Measurements from ENCODE around the gene DCDC2. TPM values are rescaled to one million over a fixed set of nuclear protein-coding genes. Genes with fewer than 3 reads are reported as not detected.
"Not testable (repeated sequence)": the region's sequence is repeated elsewhere in the genome, so short reads cannot be mapped to it uniquely, and the experiment has no call there.

The DCDC2 gene
- total RNA-seq, 2 donors from 2014 or later: 0.12 TPM; not detected in 1

DNA sequence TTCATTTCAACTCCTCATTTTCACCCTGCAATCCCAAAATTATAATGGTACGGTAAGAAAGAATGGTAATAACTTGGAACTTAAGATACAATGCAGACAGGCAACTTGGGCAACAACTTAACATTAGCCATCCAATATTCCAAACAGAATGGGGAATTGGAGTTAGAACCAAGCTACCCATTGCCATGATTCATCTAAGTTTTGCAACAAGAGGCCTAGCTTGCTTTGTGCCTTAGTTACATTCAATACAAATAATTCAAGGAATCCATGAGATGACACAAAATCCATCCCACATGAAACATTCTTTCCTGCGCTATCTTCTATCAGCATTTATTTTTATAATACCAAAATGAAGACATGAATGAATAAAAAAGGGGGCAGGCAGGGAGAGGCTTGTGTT lies 28.4 kb downstream of the DCDC2 start:
- Mint-ChIP-seq H3K36me3 (ENCODE audit: insufficient read depth in 2 of 2) (no peaks in the 10 kb centered on the region), H3K4me3 (no peak overlapping the region), H3K4me1 (ENCODE audit: low read depth) (no peaks in the 10 kb centered on the region), H3K9me3 (no peaks in the 10 kb centered on the region), H3K27me3 (ENCODE audit: low read depth) (no peaks in the 10 kb centered on the region), H3K27ac (no peak overlapping the region)
- ATAC-seq (replicated peaks in 1 of 2) (no peak), DNase-seq (no peak)

DNA sequence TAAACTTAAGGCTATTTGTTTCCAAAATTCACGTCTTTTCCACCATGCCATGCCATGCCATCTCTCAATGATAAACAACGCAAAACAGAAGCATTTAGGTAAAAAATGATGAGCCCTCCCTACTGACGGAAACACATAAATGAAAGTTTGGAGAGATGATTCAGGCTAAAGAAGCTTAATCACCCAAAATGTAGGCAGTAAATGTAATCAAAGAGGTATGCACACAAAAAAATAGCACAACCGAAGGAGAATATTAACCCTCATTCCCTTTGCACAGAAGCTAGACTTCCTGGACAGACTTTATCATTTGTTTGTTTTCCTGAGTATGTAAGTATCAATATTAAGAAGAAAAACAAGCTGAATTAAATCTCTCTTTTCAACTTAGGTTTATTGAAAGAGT lies 28.8 kb downstream of the DCDC2 start:
- H3K36me3 Mint-ChIP-seq (ENCODE audit: insufficient read depth in 2 of 2): no peaks in the 10 kb centered on the region
- no peak for DNase-seq
- H3K27ac Mint-ChIP-seq: no peak overlapping the region
- no peaks in the 10 kb centered on the region for H3K4me1 Mint-ChIP-seq (ENCODE audit: low read depth)
- no peaks in the 10 kb centered on the region for H3K9me3 Mint-ChIP-seq
- no peak for ATAC-seq (replicated peaks in 1 of 2)
- no peak overlapping the region for H3K4me3 Mint-ChIP-seq
- H3K27me3 Mint-ChIP-seq (ENCODE audit: low read depth): no peaks in the 10 kb centered on the region

- H3K4me3 Mint-ChIP-seq: no peak overlapping the region
- H3K4me1 Mint-ChIP-seq (ENCODE audit: low read depth): no peaks in the 10 kb centered on the region
- DNase-seq: no peak
- H3K36me3 Mint-ChIP-seq (ENCODE audit: insufficient read depth in 2 of 2): no peaks in the 10 kb centered on the region
- H3K27me3 Mint-ChIP-seq (ENCODE audit: low read depth): peaks cover 7% of the 10 kb centered on the region
- H3K27ac Mint-ChIP-seq: no peak overlapping the region
- ATAC-seq (replicated peaks in 1 of 2): no peak
- no peaks in the 10 kb centered on the region for H3K9me3 Mint-ChIP-seq
Measured at GRCh38 chr6:24327756-24328155, 30.1 kb downstream of the DCDC2 start.

- Mint-ChIP-seq H3K27me3 (ENCODE audit: low read depth) (peaks cover 7% of the 10 kb centered on the region), H3K4me3 (no peak overlapping the region), H3K27ac (no peak overlapping the region), H3K4me1 (ENCODE audit: low read depth) (no peaks in the 10 kb centered on the region), H3K9me3 (no peaks in the 10 kb centered on the region), H3K36me3 (ENCODE audit: insufficient read depth in 2 of 2) (no peaks in the 10 kb centered on the region)
- ATAC-seq (replicated peaks in 1 of 2) (no peak), DNase-seq (no peak)
Measured at GRCh38 chr6:24325978-24326377, 31.9 kb downstream of the DCDC2 start.

DNA sequence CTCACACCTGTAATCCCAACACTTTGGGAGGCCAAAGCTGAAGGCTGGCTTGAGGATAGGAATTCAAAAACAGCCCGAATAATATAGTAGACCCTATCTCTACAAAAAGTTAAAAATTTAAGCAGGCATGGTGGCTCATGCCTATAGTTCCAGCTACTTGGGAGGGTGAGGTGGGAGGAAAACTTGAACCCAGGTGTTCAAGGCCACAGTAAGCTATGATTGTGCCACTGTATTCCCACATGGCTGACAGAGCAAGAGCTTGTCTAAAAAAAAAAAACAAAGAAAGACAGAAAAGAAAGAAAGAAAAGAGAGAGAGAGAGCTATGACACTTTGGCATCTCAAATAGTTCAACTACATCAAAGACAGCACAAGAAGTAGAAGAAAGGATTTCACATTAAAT lies 33.2 kb downstream of the DCDC2 start:
- Mint-ChIP-seq H3K4me1 (ENCODE audit: low read depth) (no peaks in the 10 kb centered on the region), H3K36me3 (ENCODE audit: insufficient read depth in 2 of 2) (no peaks in the 10 kb centered on the region), H3K9me3 (no peaks in the 10 kb centered on the region), H3K4me3 (no peak overlapping the region), H3K27me3 (ENCODE audit: low read depth) (peaks cover 11% of the 10 kb centered on the region), H3K27ac (no peak overlapping the region)
- no peak for ATAC-seq (replicated peaks in 1 of 2)
- DNase-seq: no peak

- Mint-ChIP-seq H3K4me3 (no peak overlapping the region), H3K4me1 (ENCODE audit: low read depth) (no peaks in the 10 kb centered on the region), H3K27ac (no peak overlapping the region), H3K9me3 (no peaks in the 10 kb centered on the region), H3K36me3 (ENCODE audit: insufficient read depth in 2 of 2) (no peaks in the 10 kb centered on the region), H3K27me3 (ENCODE audit: low read depth) (peaks cover 16% of the 10 kb centered on the region)
- ATAC-seq (replicated peaks in 1 of 2) (no peak), DNase-seq (no peak)
Measured at GRCh38 chr6:24323632-24324337, 34.1 kb downstream of the DCDC2 start.

GRCh38 chr6:24322924-24323323 lies 34.9 kb downstream of the DCDC2 start:
- peaks cover 16% of the 10 kb centered on the region for H3K27me3 Mint-ChIP-seq (ENCODE audit: low read depth)
- no peak for ATAC-seq (replicated peaks in 1 of 2)

DNA sequence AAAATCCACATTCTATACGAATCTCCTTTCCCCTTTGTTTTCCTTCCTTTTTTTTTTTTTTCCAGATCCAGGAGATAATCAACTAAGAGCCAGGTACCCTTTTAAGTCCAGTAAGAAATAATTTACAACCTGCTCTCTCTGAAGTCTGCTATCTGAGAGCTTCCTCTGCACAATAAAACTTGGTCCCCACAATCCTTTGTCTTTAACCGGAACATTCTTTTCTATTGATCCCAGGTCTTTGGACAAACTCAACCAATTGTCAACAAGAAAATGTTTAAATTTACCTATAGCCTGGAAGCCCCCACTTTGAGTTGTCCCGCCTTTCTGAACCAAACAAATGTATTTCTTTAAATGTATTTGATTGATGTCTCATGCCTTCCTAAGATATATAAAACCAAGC lies 35.4 kb downstream of the DCDC2 start:
- not testable (repeated sequence) for H3K4me3 Mint-ChIP-seq; H3K4me1 Mint-ChIP-seq (ENCODE audit: low read depth); H3K36me3 Mint-ChIP-seq (ENCODE audit: insufficient read depth in 2 of 2); H3K27ac Mint-ChIP-seq; H3K9me3 Mint-ChIP-seq; DNase-seq; ATAC-seq (replicated peaks in 1 of 2)
- H3K27me3 Mint-ChIP-seq (ENCODE audit: low read depth): peaks cover 16% of the 10 kb centered on the region

More at GRCh38 chr6:24322924-24323323, 34.9 kb downstream of the DCDC2 start:
- no peak for DNase-seq
- H3K4me1 Mint-ChIP-seq (ENCODE audit: low read depth): no peaks in the 10 kb centered on the region
- H3K9me3 Mint-ChIP-seq: no peaks in the 10 kb centered on the region
- H3K27ac Mint-ChIP-seq: no peak overlapping the region
- H3K36me3 Mint-ChIP-seq (ENCODE audit: insufficient read depth in 2 of 2): no peaks in the 10 kb centered on the region
- H3K4me3 Mint-ChIP-seq: no peak overlapping the region

DNA sequence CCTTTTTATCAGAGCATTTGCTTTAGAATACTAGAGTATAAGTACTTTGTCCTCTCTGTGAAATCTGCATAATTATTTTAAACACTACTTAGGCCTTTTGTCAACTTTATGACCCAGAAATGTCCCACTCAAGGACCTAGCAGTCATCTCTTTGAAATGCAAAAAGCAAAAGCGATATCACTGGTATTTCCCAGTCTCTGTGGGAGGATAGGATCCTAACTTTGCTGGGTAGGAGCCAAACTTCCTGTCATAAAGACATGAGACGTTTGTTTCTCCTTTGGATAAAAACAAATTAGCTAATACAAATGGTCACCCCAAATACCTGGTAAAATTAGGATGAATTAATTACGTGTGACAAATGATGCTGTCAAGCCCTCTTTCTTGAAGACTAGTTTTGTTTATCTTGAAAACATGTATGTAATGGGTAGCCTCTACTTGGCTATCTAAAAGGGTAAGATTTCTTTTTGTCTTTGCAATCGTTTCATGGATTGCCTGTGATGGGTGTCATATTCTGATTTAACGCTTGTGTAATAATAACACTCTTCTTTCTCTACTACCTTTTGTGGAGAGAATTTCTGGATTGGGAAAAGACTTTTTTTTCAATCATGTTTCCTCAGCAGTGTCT lies 36.2 kb downstream of the DCDC2 start:
- no peaks in the 10 kb centered on the region for H3K4me1 Mint-ChIP-seq (ENCODE audit: low read depth)
- no peak overlapping the region for H3K4me3 Mint-ChIP-seq
- H3K36me3 Mint-ChIP-seq (ENCODE audit: insufficient read depth in 2 of 2): no peaks in the 10 kb centered on the region
- H3K27ac Mint-ChIP-seq: no peak overlapping the region
- H3K27me3 Mint-ChIP-seq (ENCODE audit: low read depth): peaks cover 16% of the 10 kb centered on the region
- H3K9me3 Mint-ChIP-seq: no peaks in the 10 kb centered on the region
- ATAC-seq (replicated peaks in 1 of 2) (no peak), DNase-seq (no peak)

DNA sequence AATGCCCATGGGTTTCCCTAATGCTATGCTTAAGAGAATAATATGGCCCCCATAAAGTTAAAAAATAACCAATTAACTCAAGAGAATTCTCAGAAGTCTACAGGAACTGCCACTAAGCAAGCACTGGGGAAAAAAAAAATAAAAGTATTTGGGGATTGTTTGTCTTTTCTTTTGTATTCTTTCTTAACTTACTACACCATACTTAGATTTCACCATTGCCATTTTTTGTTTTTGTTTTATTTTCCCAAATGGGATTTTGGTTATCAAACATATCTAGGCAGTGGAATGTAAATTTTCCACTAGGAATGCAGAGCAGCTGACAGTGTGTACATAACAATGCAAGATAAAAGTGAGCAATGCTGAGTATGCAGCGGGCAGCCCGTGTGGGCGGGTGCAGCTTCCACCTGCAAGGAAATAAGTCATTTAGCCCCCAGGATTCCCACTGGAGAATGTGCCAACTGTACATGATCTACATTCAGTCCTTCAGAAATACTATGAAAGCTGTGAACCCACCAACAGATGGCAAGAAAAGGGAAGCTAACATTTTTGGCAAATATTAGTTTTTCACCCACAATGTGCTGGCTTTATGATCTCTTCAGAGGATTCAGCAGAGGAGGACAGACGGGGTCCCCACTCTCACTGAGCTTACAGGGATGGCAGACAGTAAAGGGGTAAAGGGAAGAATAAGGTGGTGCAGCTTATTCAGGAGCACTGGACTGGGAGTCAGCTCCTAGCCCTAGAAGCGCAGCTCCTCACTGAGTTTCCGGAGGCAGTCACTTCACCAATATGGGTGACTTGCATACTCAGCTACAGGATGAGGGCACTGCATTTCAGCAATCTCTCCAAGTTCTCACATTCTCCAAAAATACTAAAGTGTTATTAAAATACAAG lies 44.4 kb downstream of the DCDC2 start:
- ATAC-seq (replicated peaks in 1 of 2) (no peak), DNase-seq (no peak)
- H3K27me3 Mint-ChIP-seq (ENCODE audit: low read depth): peaks cover 24% of the 10 kb centered on the region
- no peak overlapping the region for H3K4me3 Mint-ChIP-seq
- H3K4me1 Mint-ChIP-seq (ENCODE audit: low read depth): no peaks in the 10 kb centered on the region
- peaks cover 9 to 10% of the 10 kb centered on the region in 2 donors for H3K9me3 Mint-ChIP-seq
- H3K27ac Mint-ChIP-seq: no peak overlapping the region
- H3K36me3 Mint-ChIP-seq (ENCODE audit: insufficient read depth in 2 of 2): peaks cover 0 to 3% of the 10 kb centered on the region in 2 donors

- not testable (repeated sequence) for H3K27ac Mint-ChIP-seq; ATAC-seq (replicated peaks in 1 of 2); H3K36me3 Mint-ChIP-seq (ENCODE audit: insufficient read depth in 2 of 2); DNase-seq; H3K4me3 Mint-ChIP-seq; H3K4me1 Mint-ChIP-seq (ENCODE audit: low read depth)
- H3K27me3 Mint-ChIP-seq (ENCODE audit: low read depth): peaks cover 24% of the 10 kb centered on the region
- peaks cover 9 to 10% of the 10 kb centered on the region in 2 donors for H3K9me3 Mint-ChIP-seq
Measured at GRCh38 chr6:24311775-24312174, 46.1 kb downstream of the DCDC2 start.

GRCh38 chr6:24307881-24308280 lies 50.0 kb downstream of the DCDC2 start:
- peaks cover 13% of the 10 kb centered on the region for H3K27me3 Mint-ChIP-seq (ENCODE audit: low read depth)
- no peak overlapping the region for H3K4me3 Mint-ChIP-seq
- peaks cover 9 to 10% of the 10 kb centered on the region in 2 donors for H3K9me3 Mint-ChIP-seq
- peaks cover 0 to 3% of the 10 kb centered on the region in 2 donors for H3K36me3 Mint-ChIP-seq (ENCODE audit: insufficient read depth in 2 of 2)
- no peaks in the 10 kb centered on the region for H3K4me1 Mint-ChIP-seq (ENCODE audit: low read depth)
- ATAC-seq (replicated peaks in 1 of 2): no peak
- no peak for DNase-seq
- H3K27ac Mint-ChIP-seq: no peak overlapping the region

DNA sequence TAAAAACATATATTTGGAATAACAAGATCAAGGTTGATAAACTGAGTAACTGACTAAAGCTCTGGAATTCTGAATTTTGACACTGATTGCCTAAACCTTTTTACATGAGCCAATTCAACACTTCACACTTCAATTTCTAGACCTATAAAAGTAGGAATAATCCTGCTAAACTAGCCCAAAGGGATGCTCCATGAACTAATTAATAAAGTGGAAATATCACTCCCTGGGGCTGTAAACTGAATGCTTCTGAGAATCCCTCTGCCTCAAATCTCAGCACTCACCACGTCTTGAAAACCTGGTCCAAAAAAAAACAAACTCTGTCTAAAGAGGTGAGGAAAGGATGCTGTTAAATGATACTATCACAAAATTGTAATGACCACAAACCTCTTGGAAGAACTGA lies 50.9 kb downstream of the DCDC2 start:
- no peak for ATAC-seq (replicated peaks in 1 of 2)

More for the DNA sequence above, 50.9 kb downstream of the DCDC2 start:
- no peak overlapping the region for H3K4me3 Mint-ChIP-seq
- no peaks in the 10 kb centered on the region for H3K4me1 Mint-ChIP-seq (ENCODE audit: low read depth)
- H3K27ac Mint-ChIP-seq: no peak overlapping the region
- H3K27me3 Mint-ChIP-seq (ENCODE audit: low read depth): peaks cover 13% of the 10 kb centered on the region
- DNase-seq: no peak
- H3K9me3 Mint-ChIP-seq: peaks cover 8% of the 10 kb centered on the region in 2 donors
- peaks cover 0 to 3% of the 10 kb centered on the region in 2 donors for H3K36me3 Mint-ChIP-seq (ENCODE audit: insufficient read depth in 2 of 2)
